MG63 (cell line): ENCODE results near the gene HOXD11. TPM values are rescaled to one million over a fixed set of nuclear protein-coding genes. Genes with fewer than 3 reads are reported as not detected.

Experiments
- DNase-seq: peaks from one replicate; pipeline ENCODE4 v3.0.0-alpha.2; 2020
- H3K27me3 ChIP-seq: fragments of 250-450 bp; sonication (Bioruptor Pico); 2 replicates; pipeline ENCODE4 v1.5.1; 2020; ENCODE audit warnings: mild to moderate bottlenecking, moderate library complexity
- H3K36me3 ChIP-seq: fragments of 250-450 bp; sonication (Bioruptor Pico); 2 replicates; pipeline ENCODE4 v1.5.1; 2020; ENCODE audit warnings: mild to moderate bottlenecking, moderate library complexity
- H3K4me3 ChIP-seq: fragments of 250-450 bp; sonication (Bioruptor Pico); 2 replicates; pipeline ENCODE4 v1.5.1; 2020; ENCODE audit warnings: mild to moderate bottlenecking, moderate library complexity
- H3K9me3 ChIP-seq: fragments of 250-450 bp; sonication (Bioruptor Pico); 2 replicates; pipeline ENCODE4 v1.5.1; 2020; ENCODE audit warnings: mild to moderate bottlenecking, moderate library complexity
- total RNA-seq: library from RNA; depleted of rRNA; stranded (reverse); fragments of >200 nt; shearing (Covaris generic); gene quantifications from 2 replicates; pipeline ENCODE4 v1.2.3, GENCODE V29; 2014; ENCODE audit warnings: low replicate concordance

HOXD11 gene
- total RNA-seq, 1 experiment from 2014 or later = 3.6 TPM

DNA sequence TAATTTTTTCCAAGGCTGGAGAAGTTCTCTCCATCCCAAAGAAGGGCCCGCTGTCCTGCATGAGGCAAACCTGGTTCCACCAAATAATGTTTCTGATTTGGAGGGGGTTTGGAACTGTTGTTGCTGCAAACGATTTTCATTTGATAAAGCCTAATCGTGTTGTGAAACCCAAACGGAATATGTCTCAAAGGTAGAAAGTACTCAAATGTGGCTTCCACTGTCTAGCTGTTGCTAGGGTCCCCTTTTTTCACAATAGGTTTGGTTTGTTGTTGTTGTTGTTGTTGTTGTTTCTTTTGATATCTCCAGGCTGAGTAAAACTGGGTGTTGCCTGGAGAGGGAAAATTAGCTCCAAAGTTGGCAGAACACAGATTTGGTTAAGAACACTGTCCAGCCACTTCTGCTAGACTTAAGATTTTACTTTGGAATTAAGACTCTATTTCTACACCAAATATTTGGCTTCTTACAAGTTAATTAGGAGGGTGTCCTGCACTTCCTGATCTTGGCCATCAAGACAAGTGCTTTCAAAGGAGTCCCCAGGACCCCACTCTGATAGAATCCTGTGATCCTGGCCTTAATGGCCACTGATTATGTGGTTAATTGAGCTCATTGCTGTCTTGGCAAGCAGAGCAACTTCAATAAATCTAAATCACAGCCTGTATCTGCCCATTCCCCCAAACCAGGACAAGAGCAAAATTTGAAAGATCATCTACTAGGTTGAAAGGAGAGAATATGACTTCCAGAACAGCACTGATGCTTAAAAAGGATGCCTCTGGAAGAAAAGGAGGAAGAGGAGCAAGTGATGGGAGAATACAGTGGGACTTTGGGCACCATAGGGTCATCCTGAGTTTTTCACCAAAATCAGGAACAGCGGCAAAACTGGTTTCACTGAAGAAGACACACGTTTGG is 17.9 kb upstream of the HOXD11 start:
- no peak for DNase-seq
- Histone ChIP-seq H3K4me3 (no peak overlapping the region), H3K9me3 (no peaks in the 10 kb centered on the region), H3K36me3 (no peaks in the 10 kb centered on the region), H3K27me3 (peaks cover 35% of the 10 kb centered on the region)

DNA sequence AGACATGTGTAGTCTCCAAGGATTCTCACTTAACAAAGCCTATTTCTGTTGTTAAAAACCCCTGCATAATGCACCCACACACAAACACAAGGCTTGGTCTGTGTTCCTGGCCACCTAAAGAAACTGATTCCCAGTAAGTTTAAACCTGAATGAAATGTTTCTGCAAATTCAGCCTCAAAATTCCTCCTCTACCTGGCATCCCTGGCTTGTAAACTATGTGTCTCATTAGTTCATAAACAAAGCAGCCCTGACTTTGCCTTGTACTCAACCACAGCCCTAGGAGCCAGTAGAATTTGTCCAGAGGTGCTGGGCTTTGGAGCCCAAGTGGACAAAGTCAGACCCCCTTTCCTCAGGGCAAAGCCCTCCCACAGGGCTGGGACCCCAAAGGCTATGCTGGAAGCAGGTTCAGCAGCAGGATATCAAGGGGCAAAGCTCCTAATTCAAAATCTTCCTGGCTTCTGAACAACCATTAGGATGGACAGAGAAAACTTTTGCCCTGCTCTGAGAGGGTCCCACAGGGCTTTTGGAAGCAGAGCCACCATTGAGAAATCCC is 17.2 kb upstream of the HOXD11 start:
- peaks cover 30% of the 10 kb centered on the region for H3K27me3 ChIP-seq
- no peaks in the 10 kb centered on the region for H3K9me3 ChIP-seq
- no peak for DNase-seq
- H3K4me3 ChIP-seq = no peak overlapping the region
- H3K36me3 ChIP-seq = peaks cover 4% of the 10 kb centered on the region; the same call in 1 of the 2 replicates

DNA sequence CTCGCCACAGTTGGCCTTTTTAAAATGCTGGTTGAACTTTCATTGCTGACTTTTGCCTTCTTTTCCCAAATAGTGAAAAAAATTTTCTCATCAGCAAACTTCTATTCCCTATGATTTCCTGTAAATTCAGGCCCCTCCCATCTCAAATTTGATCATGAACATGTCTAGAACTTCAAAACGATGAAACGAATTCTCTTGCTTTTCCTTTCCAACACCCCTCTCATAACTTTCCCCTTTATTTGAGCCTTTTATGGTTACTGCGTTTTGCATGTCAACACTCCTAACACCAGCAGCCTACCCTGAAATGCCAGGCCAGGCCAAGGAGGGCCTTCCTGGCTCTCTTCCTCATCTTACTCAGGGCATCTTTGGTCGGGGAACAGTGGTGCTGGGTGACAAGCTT is 16.2 kb upstream of the HOXD11 start:
- Histone ChIP-seq H3K9me3 (no peaks in the 10 kb centered on the region), H3K4me3 (no peak overlapping the region), H3K36me3 (peaks cover 4% of the 10 kb centered on the region; the same call in 1 of the 2 replicates), H3K27me3 (peaks cover 20% of the 10 kb centered on the region)
- DNase-seq = no peak

DNA sequence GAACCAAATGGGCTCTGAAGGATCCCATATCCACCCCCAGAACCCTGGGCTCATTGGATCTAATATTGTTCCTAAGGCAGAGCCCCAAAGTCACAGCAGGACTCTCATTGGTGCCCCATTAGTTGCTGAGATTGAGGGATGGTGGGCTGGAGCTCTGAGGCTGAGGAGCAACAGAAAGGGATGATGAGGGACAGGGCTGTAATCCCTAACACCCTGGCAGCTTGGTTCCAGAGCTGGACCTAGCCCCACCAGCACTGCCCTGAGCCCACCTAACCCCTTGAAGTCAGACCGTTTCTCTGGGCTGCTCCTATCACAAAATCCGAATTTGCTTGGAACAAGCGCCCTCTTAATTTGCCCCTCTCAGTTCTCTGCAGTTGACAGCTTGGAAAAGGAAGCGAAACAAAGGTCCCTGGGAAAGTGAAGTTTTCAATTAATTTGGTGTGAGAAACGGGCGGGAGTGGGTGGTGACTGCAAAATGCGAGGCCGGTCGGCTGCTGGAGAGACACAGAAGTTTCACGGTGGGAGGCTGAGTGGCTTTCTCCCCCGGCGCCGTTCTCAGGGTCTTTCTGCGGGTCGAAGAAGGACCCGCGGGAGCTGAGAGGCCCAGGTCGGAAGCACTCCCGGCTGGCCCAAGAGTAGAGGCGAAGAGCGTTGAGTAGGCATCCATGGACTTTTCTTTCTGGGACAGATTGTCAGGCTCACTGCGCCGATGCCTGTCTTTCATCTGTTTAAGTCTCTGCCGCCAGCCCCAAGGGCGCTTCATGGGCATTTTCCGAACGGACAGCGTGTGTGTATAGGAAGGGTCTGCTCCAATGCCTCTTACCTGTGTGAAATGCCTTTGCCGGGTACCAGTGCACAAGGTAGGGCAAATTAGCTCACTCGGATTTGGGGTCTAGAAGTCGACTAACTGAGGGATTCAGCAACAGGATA is 15.5 kb upstream of the HOXD11 start:
- Histone ChIP-seq H3K4me3 (no peak overlapping the region), H3K36me3 (peaks cover 4% of the 10 kb centered on the region; the same call in 1 of the 2 replicates), H3K27me3 (peaks cover 13% of the 10 kb centered on the region), H3K9me3 (no peaks in the 10 kb centered on the region)
- no peak for DNase-seq

DNA sequence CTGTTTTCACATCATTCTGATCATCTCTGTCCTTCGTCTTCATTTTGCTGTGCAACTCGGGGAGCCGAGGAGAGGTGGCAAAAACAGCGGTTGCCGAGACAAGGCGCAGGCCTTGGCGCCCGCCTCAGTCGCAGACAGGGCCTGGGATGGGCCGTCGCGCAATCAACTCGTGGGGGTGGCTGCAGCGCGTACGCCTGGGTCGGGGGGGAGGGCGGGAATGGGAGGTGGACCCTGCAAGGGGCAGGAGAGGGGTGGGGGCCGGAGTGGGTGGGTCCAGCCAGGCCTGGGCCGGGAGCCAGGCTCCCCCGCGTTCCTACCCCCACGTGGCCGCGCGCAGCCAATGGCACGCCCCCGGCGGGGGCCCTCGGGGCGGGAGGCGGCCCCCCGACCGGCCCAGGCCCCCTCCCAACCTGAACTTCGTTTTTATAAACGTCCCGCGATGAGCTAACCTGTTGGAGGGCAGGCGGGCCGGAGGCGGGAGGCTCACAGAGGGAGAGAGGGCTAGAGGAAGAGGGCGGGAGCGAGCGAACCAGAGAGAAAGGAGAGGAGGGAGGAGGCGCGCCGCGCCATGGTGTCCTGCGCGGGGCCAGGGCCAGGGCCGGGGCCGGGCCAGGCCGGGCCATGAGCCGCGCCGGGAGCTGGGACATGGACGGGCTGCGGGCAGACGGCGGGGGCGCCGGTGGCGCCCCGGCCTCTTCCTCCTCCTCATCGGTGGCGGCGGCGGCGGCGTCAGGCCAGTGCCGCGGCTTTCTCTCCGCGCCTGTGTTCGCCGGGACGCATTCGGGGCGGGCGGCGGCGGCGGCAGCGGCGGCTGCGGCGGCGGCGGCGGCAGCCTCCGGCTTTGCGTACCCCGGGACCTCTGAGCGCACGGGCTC is 14.6 kb upstream of the HOXD11 start, which contains the start of gene HOXD13:
Gene HOXD13, plus strand, starts transcription at position 452 of the 875 bp plus-strand sequence. Its CDS starts 170 bp downstream, at position 622.
- peak; percentile 61 for DNase-seq

DNA sequence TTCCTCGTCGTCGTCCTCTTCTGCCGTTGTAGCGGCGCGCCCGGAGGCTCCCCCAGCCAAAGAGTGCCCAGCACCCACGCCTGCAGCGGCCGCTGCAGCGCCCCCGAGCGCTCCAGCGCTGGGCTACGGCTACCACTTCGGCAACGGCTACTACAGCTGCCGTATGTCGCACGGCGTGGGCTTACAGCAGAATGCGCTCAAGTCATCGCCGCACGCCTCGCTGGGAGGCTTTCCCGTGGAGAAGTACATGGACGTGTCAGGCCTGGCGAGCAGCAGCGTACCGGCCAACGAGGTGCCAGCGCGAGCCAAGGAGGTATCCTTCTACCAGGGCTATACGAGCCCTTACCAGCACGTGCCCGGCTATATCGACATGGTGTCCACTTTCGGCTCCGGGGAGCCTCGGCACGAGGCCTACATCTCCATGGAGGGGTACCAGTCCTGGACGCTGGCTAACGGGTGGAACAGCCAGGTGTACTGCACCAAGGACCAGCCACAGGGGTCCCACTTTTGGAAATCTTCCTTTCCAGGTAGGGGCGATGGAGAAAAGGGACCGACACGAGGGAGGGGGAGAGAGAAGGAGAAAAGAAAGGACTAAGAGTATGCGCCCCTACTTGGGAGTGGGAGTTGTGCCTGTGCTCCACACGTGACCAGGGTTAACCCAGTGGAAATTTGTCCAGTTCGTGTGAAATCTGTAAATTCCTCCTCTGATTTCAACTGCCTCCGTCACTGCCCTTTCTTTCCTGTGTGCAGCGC is 13.8 kb upstream of the HOXD11 start:
- H3K9me3 ChIP-seq = no peaks in the 10 kb centered on the region
- peak; percentile 62 for DNase-seq
- peak overlapping the region; percentile 59 for H3K4me3 ChIP-seq
- H3K27me3 ChIP-seq = peaks cover 14% of the 10 kb centered on the region
- peaks cover 4% of the 10 kb centered on the region; the same call in 1 of the 2 replicates for H3K36me3 ChIP-seq

More for the DNA sequence above, 14.6 kb upstream of the HOXD11 start, which contains the start of gene HOXD13:
- no peaks in the 10 kb centered on the region for H3K9me3 ChIP-seq
- H3K36me3 ChIP-seq = peaks cover 4% of the 10 kb centered on the region; the same call in 1 of the 2 replicates
- peak within 1 kb of the TSS; percentile 59 for H3K4me3 ChIP-seq
- peaks cover 13% of the 10 kb centered on the region for H3K27me3 ChIP-seq

DNA sequence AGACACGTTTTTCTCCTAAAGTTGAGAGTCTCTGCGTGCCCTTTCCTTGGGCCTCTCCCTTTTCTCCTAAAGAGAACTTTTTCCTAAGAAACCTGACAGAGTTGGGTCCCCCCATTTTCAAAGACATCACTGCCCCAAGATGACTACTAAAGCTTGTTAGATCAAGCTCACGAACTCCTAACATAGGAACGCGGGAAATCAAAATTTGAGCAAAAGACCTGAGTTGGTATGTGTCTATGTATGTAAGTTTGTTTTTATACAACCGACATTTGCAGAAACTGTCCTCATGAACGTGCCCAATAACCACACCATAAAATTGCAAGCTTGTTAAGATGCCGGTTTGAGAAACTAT is 13.2 kb upstream of the HOXD11 start:
- H3K9me3 ChIP-seq = no peaks in the 10 kb centered on the region
- peak overlapping the region; percentile 59 for H3K4me3 ChIP-seq
- DNase-seq = no peak
- peaks cover 4% of the 10 kb centered on the region; the same call in 1 of the 2 replicates for H3K36me3 ChIP-seq
- H3K27me3 ChIP-seq = peaks cover 13% of the 10 kb centered on the region

DNA sequence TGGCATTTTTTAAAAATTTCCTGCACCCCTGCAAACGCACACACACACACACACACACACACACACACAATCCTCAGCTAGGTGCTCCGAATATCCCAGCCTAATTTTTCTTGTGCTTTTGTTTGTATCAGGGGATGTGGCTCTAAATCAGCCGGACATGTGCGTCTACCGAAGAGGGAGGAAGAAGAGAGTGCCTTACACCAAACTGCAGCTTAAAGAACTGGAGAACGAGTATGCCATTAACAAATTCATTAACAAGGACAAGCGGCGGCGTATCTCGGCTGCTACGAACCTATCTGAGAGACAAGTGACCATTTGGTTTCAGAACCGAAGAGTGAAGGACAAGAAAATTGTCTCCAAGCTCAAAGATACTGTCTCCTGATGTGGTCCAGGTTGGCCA is 12.7 kb upstream of the HOXD11 start:
- H3K4me3 ChIP-seq = peak overlapping the region; percentile 59; the same call in 1 of the 2 replicates
- DNase-seq = no peak

DNA sequence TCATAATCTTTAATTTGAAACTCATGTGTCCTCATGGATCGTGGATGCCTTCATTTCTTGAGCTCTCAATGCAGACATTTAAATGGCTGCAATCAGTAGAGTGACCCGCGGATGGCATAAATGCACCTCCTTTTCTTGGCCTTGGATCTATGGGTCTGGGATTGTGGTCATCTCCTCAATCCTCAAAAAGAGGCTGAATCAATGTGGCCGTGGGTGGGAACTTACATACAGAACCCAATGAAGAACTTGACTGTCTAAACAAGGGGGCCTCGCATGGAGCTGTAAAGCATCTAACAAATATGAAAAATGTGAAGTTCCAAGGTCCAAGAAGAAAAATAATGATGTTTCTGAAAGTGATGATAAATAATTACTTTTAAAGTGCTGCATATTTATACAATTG is 11.7 kb upstream of the HOXD11 start:
- H3K9me3 ChIP-seq = no peaks in the 10 kb centered on the region
- DNase-seq = no peak
- no peak overlapping the region for H3K4me3 ChIP-seq
- H3K27me3 ChIP-seq = peaks cover 2% of the 10 kb centered on the region; the same call in 1 of the 2 replicates
- H3K36me3 ChIP-seq = peaks cover 4% of the 10 kb centered on the region; the same call in 1 of the 2 replicates

More for the DNA sequence above, 12.7 kb upstream of the HOXD11 start:
- Histone ChIP-seq H3K36me3 (peaks cover 4% of the 10 kb centered on the region; the same call in 1 of the 2 replicates), H3K27me3 (peaks cover 11% of the 10 kb centered on the region), H3K9me3 (no peaks in the 10 kb centered on the region)

DNA sequence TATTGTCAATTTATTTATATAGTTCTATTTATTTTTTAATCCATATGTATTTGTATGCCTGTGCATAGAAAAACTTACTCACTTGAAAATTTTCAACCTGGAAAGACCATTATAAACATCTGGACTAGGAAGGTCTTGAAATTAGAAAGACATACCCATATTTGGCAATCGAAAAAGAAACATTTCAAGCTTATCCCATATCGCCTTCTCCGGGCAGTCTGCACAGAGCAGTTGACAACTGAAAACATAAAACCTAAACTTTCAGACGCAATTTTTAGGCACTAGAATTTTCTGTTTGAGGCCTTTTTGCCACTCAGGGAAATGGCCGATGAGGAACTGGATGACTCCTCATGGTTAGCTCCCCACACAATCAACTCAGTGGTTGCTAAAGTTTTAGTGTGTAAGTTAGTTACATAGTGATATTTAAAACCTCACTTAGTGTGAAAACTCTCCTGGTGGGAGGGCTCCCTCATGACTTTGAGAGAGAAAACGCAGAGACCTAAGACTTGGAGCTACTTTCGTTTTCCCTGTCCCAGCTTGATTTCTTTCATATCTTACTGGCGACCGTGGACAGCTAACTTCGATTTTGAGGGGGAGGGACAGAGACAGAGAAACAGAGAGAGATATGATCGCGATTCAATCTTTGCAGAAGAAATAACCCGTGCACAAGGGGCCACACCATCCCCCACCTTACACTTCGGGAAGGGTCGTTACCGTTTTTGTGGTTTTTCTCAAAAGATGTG is 10.7 kb upstream of the HOXD11 start:
- DNase-seq = no peak
- H3K4me3 ChIP-seq = peak overlapping the region; percentile 63
- H3K9me3 ChIP-seq = no peaks in the 10 kb centered on the region
- H3K36me3 ChIP-seq = peaks cover 4% of the 10 kb centered on the region; the same call in 1 of the 2 replicates
- peaks cover 2% of the 10 kb centered on the region; the same call in 1 of the 2 replicates for H3K27me3 ChIP-seq

DNA sequence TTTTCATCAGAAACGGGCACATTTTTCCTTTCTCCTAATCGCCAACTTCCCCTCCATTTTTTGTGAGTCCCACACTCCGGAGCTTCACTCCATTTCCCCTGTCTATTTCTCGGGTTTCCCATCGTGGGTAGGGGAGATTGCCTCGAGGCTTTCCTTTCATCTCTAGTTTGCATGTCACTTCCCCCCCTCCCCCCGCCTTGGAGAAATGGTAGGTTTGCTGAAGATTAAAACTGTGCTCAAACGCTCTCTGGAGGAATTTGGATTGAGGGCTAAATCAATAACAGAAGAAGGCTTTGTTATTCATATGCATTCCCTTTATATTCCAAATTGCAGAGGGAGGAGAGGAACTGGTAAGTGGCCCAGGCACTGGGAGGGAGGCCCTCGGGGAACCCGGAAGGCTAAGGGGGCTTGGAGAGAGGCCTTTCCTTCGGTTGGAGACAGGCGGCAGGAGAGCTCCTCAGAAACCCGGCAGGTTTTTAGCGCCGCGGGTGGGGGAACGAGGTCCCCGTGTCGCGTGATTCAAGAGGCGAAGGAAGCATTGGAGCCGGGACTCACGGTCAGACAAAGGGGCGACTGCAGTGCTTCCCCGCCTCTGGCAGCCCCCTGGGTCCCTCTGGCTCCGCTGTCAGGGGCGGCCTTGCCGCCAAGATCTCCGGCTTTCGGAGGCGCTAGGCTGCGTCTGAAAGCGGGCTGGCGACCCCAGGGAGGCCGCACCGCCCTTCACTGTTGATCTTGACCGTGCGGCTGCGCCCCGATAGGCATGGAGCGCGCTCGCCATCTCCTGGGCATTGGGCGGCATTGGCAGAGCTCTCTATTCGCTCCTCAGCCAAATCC is 9.9 kb upstream of the HOXD11 start:
- peaks cover 2% of the 10 kb centered on the region; the same call in 1 of the 2 replicates for H3K27me3 ChIP-seq

DNA sequence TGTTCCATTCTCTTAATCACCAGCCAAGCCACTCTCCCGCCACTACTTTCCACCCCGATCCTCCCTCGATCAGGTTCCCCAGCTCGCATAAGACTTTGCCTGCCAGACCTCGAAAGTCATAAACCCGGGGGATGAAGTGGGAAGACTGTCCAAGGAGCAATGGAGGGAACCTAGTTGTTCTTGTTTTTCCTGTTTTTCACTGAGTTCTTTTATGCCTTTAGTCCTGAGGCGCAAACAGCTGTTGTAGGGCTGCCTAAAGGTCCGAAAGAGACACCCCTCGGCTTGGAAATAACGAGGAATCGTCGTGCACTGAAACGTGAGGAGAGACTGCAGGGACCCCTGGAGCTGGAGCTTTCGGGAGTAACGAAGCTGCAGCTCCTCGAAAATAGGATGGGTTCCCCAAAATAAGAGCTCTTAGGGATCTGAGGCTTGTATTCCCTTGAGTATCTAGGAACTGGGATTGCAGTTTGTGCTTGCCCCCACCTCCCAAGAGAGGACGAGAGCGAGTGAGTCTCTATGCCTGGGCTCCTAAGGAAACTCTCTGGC is 9.2 kb upstream of the HOXD11 start:
- Histone ChIP-seq H3K27me3 (peaks cover 2% of the 10 kb centered on the region; the same call in 1 of the 2 replicates), H3K4me3 (peak overlapping the region; percentile 63)
- DNase-seq = no peak

More for the DNA sequence above, 9.9 kb upstream of the HOXD11 start:
- peak; percentile 85 for DNase-seq
- H3K4me3 ChIP-seq = peak overlapping the region; percentile 63
- peaks cover 4% of the 10 kb centered on the region; the same call in 1 of the 2 replicates for H3K36me3 ChIP-seq
- H3K9me3 ChIP-seq = no peaks in the 10 kb centered on the region

More for the DNA sequence above, 9.2 kb upstream of the HOXD11 start:
- Histone ChIP-seq H3K36me3 (peaks cover 4% of the 10 kb centered on the region; the same call in 1 of the 2 replicates), H3K9me3 (no peaks in the 10 kb centered on the region)
